ENCODE data around the gene ACVR1. TPM values are rescaled to one million over a fixed set of nuclear protein-coding genes. Genes with fewer than 3 reads are reported as not detected.

The ACVR1 gene
- total RNA-seq, 2 donors from 2014 or later = 34.5 to 36.8 TPM

DNA sequence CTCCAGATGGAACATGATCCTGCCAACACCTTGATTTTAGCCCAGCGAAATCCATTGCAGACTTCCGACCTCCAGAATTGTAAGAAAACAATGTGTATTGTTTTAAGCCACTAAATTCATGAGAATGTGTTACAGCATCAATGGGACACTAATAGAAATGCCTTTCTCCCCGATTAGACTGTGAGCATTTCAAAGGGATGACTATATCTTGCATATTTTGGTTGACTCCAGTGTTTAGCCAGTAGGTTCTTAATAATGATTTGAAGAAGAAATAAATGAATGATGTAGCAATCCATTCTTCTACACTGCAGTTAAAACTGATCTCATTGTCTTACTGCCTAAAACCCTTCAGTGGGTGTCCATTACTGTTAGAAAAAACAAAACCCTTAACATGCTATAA lies 180.1 kb downstream of the ACVR1 start:
- TF ChIP-seq, protein P1, sequence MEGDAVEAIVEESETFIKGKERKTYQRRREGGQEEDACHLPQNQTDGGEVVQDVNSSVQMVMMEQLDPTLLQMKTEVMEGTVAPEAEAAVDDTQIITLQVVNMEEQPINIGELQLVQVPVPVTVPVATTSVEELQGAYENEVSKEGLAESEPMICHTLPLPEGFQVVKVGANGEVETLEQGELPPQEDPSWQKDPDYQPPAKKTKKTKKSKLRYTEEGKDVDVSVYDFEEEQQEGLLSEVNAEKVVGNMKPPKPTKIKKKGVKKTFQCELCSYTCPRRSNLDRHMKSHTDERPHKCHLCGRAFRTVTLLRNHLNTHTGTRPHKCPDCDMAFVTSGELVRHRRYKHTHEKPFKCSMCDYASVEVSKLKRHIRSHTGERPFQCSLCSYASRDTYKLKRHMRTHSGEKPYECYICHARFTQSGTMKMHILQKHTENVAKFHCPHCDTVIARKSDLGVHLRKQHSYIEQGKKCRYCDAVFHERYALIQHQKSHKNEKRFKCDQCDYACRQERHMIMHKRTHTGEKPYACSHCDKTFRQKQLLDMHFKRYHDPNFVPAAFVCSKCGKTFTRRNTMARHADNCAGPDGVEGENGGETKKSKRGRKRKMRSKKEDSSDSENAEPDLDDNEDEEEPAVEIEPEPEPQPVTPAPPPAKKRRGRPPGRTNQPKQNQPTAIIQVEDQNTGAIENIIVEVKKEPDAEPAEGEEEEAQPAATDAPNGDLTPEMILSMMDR (IDR thresholded peaks at IDR 0.05) = no peak
- H3K36me3 ChIP-seq = no peaks in the 10 kb centered on the region
- peaks cover 0 to 10% of the 10 kb centered on the region in 2 donors for H3K9me3 ChIP-seq
- no peaks in the 10 kb centered on the region for H3K4me1 ChIP-seq
- no peak for DNase-seq (ENCODE audit: low spot score)
- H3K27ac ChIP-seq = no peak overlapping the region
- H3K4me3 ChIP-seq = no peak overlapping the region
- no peaks in the 10 kb centered on the region for H3K27me3 ChIP-seq

DNA sequence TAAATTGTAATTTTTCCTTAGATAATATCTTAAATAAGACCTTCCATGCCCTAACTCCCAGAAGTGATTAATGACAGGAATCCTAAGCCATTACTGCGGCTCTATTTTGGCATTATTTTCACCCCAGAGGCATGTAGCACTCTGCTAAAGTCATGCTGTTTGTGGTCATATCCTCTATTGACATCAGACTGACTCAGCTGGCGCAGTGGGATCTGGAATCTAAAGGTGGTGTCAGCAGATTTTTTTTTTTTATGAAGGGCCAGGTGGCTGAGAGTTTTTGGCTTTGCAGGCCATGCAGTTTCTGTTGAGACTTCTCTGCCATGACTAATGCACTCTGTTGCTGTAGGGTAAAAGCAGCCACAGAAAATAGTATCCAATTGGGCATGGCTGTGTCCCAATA lies 183.4 kb downstream of the ACVR1 start:
- Histone ChIP-seq H3K27me3 (no peaks in the 10 kb centered on the region), H3K36me3 (no peaks in the 10 kb centered on the region), H3K4me1 (no peaks in the 10 kb centered on the region), H3K4me3 (no peak overlapping the region), H3K9me3 (no peaks in the 10 kb centered on the region), H3K27ac (no peak overlapping the region)
- DNase-seq (ENCODE audit: low spot score) = no peak
- TF ChIP-seq, protein P1 (IDR thresholded peaks at IDR 0.05) = no peak

DNA sequence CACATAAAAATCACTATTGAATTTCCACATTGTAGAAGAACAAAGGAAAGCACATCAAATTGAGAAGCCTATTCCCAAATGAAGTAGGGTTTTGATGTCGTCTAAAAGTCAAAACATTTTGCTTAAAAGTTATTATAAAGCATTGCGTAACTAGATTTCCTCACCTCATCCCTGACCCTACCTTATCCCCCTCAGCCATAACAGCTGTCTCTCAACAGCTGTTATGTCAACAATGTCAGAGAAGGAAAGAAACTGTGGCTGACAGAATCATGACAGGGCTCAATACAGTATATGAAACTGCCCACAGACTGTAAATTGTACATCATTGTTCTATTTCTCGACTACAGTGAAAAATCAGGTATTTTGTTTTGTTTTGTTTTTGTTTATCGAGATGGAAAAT lies 184.4 kb downstream of the ACVR1 start:
- Histone ChIP-seq H3K36me3 (no peaks in the 10 kb centered on the region), H3K4me1 (no peaks in the 10 kb centered on the region), H3K9me3 (no peaks in the 10 kb centered on the region), H3K4me3 (no peak overlapping the region), H3K27ac (no peak overlapping the region), H3K27me3 (no peaks in the 10 kb centered on the region)
- DNase-seq (ENCODE audit: low spot score) = no peak
- TF ChIP-seq, protein P1 (IDR thresholded peaks at IDR 0.05) = no peak

DNA sequence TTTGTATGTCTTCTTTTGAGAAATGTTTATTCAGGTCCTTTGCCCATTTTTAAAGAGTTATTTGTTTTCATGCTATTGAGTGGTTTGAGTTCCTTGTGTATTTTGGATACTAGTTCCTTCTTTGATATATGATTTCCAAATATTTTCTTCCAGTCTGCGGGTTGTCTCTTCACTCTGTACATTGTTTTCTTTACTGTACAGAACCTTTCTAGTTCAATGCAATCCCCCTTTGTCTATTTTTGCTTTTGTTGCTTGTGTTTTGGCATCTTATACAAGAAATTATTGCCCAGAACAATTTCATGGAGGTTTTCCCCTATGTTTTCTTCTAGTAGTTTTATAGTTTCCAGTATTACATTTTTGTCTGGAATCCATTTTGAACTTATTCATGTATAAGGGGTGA lies 185.0 kb downstream of the ACVR1 start:
- TF ChIP-seq, protein P1 (IDR thresholded peaks at IDR 0.05) = no peak
- Histone ChIP-seq H3K4me1 (no peaks in the 10 kb centered on the region), H3K27me3 (no peaks in the 10 kb centered on the region), H3K27ac (no peak overlapping the region), H3K9me3 (no peaks in the 10 kb centered on the region), H3K4me3 (no peak overlapping the region), H3K36me3 (no peaks in the 10 kb centered on the region)
- no peak for DNase-seq (ENCODE audit: low spot score)

Other genes with a start within 250 kb of the ACVR1 start
- 1 to 10 TPM in 1 of 2 donors, under 1 TPM in 1; 0.67 to 1.1 TPM for gene ACVR1C, start 247.5 kb downstream of the ACVR1 start, total RNA-seq
- gene UPP2, start 225.5 kb upstream of the ACVR1 start, total RNA-seq = not detected